HG03469 (cell line): ENCODE measurements around the gene KIF26B.
"Not testable (repeated sequence)": the region's sequence is repeated elsewhere in the genome, so short reads cannot be mapped to it uniquely, and the experiment has no call there.

ENCODE experiments used
- ATAC-seq: cut with Tn5 transposase; IDR thresholded peaks from one replicate; pipeline ENCODE4 v1.9.1; 2021; ENCODE audit warnings: mild to moderate bottlenecking, moderate library complexity, moderate number of reproducible peaks; ENCODE audit not compliant: unreplicated experiment

KIF26B gene

GRCh38 chr1:245687152-245687635, 532.4 kb downstream of the KIF26B start:
- ATAC-seq, result no peak

DNA sequence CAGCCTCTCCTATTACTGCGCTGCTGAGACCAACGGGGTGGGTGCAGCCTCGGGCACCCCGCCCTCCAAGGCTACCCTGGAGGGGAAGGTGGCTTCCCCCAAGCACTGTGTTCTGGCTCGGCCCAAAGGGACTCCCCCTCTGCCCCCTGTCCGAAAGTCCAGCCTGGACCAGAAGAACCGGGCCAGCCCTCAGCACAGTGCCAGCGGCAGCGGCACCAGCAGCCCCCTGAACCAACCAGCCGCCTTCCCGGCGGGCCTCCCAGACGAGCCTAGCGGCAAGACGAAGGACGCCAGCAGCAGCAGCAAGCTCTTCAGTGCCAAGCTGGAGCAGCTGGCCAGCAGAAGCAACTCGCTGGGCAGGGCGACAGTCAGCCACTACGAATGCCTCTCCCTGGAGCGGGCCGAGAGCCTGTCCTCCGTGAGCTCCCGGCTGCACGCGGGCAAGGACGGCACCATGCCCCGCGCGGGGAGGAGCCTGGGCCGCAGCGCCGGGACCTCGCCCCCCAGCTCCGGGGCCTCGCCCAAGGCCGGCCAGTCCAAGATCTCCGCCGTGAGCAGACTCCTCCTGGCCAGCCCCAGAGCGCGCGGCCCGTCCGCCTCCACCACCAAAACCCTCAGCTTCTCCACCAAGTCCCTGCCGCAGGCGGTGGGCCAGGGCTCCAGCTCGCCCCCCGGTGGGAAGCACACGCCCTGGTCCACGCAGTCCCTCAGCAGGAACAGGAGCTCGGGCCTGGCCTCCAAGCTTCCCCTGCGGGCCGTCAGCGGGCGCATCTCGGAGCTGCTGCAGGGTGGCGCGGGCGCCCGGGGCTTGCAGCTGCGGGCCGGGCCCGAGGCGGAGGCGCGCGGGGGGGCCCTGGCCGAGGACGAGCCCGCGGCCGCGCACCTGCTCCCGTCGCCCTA, 533.1 kb downstream of the KIF26B start:
- no peak for ATAC-seq

DNA sequence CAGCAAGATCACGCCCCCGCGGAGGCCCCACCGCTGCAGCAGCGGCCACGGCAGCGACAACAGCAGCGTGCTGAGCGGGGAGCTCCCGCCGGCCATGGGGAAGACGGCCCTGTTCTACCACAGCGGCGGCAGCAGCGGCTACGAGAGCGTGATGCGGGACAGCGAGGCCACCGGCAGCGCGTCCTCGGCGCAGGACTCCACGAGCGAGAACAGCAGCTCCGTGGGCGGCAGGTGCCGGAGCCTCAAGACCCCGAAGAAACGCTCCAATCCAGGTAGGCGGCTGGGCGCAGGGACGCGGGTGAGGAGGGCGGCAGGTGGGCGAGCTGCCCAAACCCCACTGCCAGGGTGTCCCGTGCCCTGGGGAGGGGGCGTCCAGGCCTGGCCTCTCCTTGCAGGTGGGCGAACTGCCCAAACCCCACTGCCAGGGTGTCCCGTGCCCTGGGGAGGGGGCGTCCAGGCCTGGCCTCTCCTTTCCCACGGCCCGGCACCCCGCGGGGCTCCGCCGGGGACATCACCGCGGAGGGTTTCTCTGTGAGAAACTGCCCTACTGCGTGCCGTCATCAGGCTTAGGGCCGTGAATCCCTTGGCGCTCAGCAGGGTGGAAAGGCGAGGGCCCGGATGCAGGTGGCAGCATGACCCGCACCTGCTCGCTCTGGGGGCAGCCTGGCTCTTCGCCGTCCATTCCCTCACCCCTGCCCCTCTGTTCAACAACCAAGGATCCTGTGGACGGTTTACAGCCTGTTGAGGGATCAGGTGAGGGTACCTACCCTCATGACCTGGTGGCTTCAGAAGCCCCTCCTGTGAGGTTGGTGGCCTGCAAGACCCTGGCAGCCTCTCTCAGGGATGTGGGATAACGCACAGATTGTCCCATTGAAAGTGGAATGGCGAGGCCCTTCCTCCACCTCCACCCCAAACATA, 534.0 kb downstream of the KIF26B start:
- no peak for ATAC-seq

DNA sequence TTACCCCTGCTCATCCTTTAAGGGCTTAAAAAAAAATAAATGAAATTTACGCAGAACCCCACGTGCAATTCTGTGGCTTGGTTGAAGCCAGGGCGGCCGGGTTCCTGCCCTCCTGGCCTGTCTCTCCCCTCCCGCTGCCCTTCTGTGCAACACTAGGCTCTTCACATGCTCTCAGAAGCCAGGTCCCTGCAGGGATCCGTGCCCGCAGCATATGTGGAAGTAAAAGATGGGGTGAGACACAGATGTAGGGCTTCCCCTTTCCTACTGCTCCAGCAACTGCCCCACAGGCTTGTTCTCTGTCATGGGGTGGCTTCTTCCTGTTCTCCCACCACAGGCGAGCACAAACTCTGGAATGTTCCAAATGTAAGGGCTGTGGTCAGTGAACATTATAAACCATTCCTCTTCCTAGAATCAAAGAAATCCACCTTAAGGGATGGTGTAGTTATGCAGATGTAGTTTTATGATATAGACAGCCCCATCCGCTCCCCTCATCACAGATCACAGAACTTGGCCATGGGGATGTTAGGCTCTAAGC, 535.4 kb downstream of the KIF26B start:
- no peak for ATAC-seq

- no peak for ATAC-seq
These were observed 536.3 kb downstream of the KIF26B start for GRCh38 chr1:245690946-245691541.

DNA sequence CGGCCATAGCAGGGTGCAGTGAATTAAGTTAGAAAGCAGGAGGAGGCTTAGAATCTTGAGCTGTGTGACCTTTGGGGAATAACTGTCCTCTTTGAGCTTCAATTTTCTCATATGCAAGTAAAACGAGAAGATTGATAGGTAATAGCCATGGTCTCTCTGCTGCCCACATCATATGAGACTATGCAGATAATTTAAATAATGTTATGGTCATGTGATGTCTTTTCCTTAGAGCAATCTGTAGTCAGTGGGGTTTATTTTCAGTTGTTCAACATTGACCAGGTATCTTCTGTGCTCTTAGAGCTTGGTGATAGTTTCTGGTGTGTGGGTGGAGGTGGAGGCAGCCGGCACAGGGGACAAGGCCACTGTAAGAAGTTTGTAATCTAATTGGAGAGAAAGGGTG, 537.1 kb downstream of the KIF26B start:
- ATAC-seq, result no peak

GRCh38 chr1:245692318-245692717, 537.5 kb downstream of the KIF26B start:
- no peak for ATAC-seq

DNA sequence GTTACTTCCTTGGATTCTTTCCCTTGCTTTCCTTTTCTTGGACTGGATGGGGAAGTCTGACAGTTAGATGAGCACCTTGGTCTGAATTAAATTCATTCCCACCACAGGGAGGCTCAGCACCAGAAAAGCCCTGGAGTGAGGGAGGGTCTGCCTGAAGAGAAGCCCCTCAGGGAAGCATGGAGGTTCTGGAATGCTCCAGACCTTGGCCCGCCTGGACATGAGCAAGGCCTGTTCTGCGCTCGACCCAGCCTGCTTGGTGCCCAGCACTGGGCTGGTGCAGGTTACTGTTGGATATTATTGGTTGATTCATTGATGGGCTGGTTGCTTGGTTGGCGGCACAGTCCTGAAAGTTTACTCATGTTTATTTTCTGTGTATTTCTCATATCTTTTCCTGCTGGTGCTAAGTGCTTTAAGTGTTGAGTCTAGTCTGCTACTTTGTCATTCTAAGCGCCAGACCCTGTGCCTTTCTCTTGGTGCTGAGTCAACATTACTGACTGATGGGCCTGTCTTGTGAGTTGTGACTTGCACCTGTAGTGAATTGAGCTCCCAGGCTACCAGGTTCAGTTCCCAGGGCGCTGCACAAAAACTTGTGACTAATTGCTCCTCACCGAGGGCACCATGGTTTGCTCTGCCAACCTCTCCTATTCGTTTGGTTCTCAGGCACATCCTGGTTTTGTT, 538.5 kb downstream of the KIF26B start:
- ATAC-seq, result no peak

- no peak for ATAC-seq
These were observed 539.4 kb downstream of the KIF26B start for GRCh38 chr1:245693941-245694752.

DNA sequence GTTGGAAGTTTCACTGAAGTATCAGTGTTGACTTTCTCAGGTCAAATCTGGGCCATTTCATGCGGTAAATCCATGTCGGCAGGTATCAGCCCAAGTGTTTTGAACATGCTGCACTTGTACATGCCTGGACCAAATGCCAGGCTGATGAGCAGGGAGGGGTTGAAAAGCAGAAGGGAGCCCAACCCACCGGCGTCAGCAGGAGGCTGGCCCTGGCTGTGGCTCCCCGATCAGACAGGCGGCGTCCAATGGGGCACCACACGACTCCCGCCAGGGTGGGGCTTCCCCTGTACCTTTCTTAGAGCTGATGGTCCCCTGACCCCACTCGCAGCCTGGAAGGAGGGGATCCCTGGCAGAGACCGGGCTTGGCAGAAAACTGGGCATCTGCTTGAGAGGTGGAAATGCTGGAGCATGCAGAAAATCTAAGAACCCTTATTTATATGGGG, 540.0 kb downstream of the KIF26B start:
- ATAC-seq, result no peak

DNA sequence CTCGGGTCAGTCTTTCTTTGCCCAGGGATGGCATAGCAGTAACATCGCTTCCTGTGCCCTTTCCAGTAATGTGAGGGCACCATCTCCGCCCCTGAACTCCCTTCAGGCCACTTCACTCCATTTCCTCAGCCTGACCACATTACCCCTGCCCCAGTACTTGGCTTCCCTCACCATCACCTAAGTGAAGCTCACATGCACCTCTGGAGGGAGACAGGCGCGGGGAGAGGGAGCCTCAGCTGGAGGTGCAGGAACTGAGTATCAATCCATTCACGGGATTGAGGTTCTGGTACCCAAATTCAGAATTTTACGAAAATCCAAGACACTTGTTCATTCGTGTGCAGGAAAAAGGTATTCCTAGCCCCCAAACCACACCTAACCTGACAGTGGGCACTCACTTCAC, 540.4 kb downstream of the KIF26B start:
- no peak for ATAC-seq

DNA sequence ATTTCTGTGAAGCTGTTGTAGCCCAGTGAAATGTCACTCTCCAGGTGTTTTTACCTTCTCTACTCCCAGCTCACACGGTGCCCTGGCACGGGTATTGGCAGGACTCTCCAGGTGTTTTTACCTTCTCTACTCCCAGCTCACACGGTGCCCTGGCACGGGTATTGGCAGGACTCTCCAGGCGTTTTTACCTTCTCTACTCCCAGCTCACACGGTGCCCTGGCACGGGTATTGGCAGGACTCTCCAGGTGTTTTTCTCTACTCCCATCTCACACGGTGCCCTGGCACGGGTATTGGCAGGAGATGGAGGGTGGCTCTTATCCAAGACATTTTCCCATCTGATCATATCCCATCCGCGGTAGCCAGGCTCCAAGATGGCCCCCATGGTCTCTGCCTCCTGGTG, 540.9 kb downstream of the KIF26B start:
- ATAC-seq, result not testable (repeated sequence)

- no peak for ATAC-seq
These were observed 543.3 kb downstream of the KIF26B start for GRCh38 chr1:245698116-245698515.

DNA sequence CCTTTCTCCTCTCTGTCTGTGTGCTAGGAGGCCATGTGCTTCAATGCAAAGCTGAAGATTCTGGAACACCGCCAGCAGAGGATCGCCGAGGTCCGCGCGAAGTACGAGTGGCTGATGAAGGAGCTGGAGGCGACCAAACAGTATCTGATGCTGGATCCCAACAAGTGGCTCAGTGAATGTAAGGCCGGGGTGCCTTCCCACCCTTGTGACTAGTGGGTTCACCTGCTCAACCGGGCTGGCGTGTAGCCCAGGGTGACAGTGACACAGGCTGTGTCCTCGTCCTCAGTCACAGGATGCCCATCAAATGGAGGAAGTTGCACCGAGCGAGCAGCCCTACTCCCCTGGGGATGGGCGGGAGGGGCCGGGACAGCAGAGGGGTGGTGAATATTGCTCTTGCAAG, 544.1 kb downstream of the KIF26B start:
- ATAC-seq, result no peak

- no peak for ATAC-seq
These were observed 545.8 kb downstream of the KIF26B start for GRCh38 chr1:245700631-245701030.

GRCh38 chr1:245701631-245702030, 546.8 kb downstream of the KIF26B start:
- no peak for ATAC-seq

GRCh38 chr1:245702346-245702745, 547.6 kb downstream of the KIF26B start:
- ATAC-seq, result no peak

DNA sequence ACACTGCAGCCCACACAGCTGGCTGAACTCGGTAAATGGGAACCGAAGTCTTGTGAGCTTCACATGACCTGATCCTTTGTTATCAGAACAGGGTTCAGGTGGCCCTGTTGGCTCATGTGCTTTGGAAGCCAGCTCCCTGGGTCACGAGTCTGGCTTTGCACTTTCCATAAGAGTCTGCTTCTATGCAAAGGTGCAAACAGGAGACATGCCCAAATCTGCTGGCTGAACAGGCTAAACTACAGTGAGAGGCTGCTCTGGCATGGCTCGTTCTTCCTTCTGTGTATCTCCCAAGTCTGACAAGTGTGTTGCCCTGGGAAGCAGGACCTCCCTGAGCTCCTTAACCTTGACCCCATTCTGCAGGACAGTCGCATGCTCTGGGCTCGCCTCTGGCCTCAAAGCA, 549.6 kb downstream of the KIF26B start:
- ATAC-seq, result no peak

- ATAC-seq, result no peak
These were observed 550.0 kb downstream of the KIF26B start for GRCh38 chr1:245704765-245705164.
